DMS114 treated with DMSO at 0.1 percent for 48 hours (cell line): ENCODE measurements around the gene ASXL1.
A peak's percentile ranks its signal among the peaks of the same experiment; 100 is the strongest.
"Not testable (repeated sequence)": the region's sequence is repeated elsewhere in the genome, so short reads cannot be mapped to it uniquely, and the experiment has no call there.

Source experiments
- DNase-seq: peaks from one replicate; lab custom pipeline; 2025; ENCODE audit not compliant: unreplicated experiment; lab: John Stamatoyannopoulos, UW

ASXL1 gene

DNA sequence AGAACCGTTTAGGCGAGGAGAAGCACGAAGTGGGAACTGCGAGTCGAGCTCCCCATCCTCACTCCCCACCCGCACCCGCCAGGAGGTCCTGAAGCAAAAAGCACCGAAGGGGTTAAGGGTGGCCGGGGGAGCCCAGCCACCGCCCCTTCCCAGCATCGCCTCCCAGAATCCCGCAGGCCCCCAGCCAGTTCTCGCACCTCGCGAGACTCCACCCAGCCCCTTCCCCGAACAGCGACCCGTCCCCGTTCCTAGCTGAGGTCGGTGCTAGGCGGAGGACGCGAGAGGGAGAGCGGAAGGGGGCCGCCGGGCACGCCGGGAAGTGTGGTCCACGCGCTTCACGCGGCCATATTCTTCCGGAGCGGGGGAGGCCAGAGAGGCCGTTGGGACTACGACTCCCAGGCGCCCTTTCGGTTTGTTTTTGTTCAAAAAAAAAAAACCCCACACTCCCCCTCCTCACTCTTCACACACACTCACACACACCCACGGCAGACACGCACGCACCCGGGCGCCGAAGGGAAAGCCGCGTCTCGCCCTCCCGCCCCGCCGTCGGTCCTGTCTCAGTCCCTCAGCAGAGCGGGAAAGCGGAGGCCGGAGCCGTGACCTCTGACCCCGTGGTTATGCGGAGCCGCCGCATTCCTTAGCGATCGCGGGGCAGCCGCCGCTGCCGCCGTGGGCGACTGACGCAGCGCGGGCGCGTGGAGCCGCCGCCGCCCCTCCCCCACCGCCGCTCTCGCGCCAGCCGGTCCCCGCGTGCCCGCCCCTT, at the start of gene ASXL1:
TSS of gene ASXL1 (plus strand) at position 463 of the 763 bp plus-strand sequence. CDS start 445 bp downstream, outside the sequence.
- DNase-seq = peak; percentile 93

DNA sequence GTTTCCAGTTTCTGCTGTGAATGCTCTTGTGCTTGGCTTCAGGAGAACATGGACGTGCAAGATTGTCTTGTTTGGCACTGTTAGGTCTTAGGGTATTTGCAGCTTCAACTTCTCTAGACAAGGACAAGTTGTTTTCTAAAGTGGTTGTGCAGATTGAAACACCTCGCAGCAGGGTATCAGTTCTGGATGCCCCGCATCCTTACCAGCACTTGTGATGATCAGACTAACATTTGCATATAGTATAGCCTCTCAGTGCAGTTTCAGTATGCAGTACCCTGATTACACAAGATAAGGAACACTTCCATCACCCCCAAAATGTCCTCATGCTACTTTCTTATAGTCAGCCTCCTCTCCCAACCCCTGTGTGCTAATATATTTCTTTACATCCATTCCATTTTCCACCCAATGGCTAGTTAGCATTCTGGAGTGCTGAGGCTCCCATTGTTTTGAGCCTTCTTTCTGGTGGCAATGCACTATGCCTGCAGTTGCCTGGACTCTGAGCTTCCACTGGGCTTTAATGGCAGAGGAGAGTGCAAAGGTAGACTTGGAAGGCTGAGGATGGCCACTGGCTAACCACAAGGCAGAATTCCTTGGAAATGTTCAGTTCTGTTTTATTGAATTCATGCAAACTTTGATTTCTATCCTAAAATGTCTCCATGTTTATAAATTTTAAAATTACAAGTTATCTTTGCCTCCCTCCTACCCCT, 45.3 kb upstream of the ASXL1 start:
- no peak for DNase-seq

DNA sequence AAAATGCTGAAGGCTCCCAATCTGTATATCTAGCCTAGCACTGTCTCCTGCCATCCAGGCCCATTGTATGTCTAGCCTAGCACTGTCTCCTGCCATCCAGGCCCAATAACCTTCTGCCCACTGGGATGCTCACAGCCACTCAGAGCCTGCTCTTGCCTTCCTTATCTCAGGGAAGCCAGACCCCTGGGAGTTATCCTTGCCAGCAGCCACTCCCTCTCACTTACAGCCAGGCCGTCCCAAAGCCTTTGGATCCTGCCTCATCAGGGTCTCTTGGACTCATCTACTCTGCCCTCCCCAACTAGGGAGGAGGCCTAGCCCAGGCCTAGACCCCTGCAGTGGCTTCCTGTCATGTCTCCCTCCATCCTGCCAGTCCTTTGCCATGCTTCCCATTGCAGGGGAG, 43.4 kb upstream of the ASXL1 start:
- no peak for DNase-seq

DNA sequence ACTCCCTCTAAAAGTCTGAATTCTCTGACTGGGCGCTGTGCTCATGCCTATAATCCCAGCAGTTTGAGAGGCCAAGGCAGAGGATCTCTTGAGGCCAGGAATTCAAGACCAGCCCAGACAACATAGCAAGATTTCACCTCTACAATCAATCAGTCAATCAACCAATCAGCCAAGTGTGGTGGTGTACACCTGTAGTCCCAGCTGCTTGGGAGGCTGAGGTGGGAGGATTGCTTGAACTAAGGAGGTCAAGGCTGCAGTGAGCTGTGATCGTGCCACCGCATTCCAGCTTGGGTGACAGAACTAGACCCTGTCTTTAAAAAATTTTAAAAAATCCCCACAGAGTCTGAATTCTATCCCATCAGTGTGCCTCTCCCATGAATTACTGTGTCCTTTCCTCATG, 42.7 kb upstream of the ASXL1 start:
- no peak for DNase-seq

DNA sequence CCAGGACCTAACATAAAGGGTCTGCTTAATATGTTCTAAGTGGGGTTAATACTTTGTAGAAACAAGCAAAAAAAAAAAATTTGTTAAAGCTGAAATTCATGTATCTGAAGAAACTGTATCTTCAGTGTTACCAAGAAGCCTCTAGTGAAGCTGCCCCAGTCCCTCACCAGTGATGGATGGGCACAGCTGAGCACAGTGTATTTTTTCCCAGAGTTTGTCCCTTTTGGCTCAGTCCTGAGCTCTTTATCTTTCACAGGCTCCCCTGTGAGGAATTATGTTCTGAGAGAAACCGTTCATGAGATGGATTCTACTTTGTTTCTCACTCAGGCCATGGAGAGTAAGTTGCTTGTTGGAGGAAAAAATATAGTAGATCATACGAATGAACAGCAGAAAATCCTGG, 42.2 kb upstream of the ASXL1 start:
- no peak for DNase-seq

DNA sequence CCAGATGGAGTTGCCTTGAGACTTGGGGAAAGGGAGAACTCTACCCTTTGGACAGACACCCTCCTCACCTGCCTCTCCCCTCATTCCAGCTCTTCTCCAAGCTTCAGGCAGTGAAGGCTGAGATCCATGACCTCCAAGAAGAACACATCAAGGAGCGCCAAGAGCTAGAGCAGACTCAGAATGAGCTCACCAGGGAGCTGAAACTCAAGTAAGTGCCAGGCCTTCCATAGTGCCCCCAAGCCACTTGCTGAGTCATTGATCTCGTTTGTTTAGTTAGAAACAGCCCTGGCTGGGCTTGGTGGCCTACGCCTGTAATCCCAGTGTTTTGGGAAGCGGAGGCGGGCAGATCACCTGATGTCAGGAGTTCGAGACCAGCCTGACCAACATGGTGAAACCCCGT, 41.5 kb upstream of the ASXL1 start:
- no peak for DNase-seq

DNA sequence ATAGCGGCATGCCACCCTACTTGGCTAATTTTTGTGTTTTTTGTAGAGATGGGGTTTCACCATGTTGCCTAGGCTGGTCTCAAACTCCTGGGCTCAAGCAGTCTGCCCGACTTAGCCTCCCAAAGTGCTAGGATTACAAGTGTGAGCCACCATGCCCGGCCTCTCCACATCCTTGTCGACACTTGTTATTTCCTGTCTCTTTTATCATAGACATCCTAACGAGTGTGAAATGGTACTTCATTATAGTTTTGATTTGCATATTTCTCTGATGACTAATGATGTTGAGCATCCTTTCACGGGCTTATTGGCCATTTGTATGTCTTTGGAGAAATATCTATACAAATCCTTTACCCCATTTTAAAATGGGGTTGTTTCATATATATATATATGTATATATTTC, 39.0 kb upstream of the ASXL1 start:
- no peak for DNase-seq

DNA sequence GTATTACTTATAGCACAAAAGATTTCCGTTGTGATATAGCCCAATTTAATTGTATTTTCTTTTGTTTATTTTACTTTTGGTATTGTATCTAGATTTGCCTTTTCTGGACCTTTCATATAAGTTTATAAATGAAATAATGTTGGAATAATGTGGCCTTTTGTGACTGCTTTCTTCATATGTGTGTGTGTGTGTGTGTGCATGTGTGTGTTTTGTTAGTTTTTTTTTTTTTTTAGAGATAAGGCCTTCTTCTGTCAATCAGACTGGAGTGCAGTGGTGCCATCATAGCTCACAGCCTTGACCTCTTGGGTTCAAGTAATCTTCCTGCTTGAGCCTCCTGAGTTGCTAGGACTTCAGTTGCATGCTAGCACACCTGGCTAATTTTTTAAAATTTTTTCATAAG, 37.8 kb upstream of the ASXL1 start:
- no peak for DNase-seq

DNA sequence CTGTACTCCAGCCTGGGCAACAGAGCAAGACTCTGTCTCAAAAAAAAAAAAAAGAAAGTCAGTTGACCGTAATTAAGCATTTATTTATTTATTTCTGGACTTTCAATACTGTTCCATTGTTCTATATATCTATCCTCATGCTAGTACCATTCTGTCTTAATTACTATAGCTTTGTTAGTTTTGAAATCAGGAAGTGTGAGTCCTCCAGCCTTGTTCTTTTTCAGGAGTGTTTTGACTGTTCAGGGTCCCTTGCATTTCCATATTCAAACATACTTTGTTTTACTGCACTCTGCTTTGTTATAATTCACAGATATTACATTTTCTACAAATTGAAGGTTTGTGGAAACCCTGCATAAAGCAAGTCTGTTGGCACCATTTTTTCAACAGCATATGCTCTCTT, 36.7 kb upstream of the ASXL1 start:
- DNase-seq = no peak

DNA sequence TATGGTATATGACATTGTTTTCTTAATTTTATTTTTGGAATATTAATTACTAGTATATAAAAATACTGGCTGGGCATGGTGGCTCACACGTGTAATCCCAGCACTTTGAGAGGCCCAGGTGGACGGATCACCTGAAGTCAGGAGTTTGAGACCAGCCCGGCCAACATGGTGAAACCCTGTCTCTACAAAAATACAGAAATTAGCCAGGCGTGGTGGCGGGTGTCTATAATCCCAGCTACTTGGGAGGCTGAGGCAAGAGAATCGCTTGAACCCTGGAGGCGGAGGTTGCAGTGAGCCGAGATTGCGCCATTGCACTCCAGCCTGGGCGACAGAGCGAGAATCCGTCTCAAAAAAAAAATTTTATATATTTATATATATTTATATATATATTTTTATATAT, 35.9 kb upstream of the ASXL1 start:
- not testable (repeated sequence) for DNase-seq

DNA sequence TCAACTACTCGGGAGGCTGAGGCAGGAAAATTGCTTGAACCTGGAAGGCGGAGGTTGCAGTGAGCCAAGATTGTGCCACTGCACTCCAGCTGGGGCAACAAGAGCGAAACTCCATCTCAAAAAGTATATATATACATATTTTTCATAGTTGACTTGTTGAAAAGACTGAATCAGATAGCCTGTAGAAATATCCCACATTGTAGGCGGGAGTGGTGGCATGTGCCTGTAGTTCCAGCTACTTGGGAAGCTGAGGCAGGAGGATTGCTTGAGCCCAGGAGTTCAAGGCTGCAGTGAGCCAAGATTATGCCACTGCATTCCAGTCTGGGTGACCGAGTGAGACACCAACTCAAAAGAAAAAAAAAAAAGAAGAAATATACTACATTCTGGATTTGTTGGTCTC, 34.4 kb upstream of the ASXL1 start:
- not testable (repeated sequence) for DNase-seq

DNA sequence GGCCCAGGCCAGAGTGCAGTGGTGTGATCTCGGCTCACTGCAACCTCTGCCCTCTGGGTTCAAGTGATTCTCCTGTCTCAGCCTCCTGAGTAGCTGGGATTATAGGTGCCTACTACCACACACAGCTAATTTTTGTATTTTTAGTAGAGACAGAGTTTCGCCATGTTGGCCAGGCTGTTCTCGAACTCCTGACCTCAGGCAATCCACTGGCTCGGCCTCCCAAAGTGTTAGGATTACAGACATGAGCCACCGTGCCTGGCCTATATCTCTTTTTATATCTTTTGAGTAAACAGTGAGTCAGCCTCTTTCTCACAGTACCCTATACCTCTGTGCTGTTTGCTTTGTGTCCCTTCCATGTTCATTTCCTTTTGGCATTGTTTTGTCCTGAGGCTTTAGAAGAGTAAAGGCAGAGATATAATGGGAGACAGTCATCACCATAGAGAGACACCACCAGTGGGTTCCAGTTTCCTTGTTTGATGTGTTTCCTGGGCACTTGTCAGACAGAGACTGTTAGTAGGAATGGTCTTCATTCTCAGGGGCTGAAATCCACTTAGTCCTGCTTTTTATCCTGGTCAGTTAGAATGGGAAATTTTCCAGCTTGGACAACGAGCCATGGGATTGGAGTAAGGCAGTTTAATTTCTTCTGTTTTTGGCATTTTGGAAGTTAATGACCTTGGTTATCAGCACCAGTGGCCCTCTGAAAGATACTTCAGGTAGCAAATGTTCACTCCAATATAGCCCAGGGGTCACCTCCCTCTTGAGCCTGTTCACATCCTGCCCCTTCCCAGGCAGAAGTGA, 32.2 kb upstream of the ASXL1 start:
- DNase-seq = no peak

DNA sequence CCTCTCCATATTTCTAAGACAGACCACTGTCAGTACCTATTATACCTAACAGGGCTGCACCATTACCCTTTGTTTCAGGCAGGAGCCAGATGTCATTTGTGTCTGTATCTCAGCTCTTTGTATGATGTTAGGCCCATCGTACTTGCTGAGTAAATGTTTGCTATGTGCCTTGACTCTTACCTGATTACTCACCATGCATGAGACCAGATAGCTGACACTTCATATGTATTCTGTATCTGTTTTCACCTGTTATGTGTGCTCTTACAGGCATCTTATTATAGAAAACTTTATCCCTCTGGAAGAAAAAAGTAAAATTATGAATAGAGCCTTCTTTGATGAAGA, 31.7 kb upstream of the ASXL1 start:
- DNase-seq = no peak

DNA sequence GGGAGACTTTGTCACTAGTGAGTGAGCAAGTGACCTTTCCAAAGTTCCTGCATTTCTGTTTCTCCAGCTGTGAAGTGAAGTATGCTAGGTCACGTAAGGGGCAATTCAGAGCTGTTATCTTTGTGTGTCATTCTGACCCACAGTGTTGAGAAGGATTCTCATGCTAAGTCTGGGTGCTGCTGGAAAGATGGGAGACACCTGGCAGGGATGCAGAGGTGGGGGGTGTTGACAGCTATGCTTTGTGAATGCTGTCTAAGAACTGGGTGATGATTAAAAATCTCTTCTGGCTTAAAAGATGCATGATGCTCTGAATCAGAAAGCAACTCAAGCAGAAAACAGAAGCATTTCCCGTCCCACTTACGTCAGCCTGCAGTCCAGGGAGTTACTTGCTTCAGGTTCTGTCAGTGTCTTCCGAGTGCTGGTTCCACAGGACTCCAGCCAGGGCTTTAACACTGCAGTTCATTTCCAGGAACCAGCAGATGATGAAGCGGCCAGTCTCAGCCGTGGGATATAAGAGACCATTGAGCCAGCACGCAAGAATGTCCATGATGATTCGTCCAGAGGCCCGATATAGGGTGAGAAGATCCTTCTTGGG, 30.9 kb upstream of the ASXL1 start:
- DNase-seq = no peak

DNA sequence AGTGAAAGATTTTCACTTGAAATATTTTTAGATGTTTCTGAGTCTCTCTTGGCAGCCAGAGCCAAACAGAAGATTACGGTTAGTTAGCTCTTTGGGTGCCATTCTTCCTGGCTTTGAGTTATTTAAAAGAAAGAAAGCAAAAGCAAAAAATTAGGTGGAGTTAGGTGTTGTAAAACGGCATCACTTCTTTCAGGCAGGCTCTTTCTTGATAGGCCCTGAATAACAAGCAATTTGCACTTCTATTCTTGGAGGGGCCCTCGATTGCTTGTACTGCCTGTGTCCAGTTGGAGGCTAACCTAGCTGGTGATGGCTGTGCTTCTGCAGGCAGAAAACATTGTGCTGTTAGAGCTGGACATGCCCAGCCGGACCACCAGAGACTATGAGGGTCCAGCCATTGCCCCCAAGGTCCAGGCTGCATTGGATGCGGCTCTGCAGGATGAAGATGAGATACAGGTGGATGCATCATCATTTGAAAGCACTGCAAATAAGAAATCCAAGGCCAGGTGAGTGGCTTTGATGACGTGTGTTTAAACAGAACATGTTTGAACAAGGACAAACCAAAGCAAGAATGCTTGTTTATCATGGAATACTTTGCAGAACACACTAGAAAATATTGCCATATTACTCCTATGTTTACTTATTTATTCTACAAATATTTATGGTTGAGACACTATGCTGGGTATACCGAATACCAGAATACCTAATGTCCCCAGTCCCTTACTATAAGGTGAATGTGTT, 28.1 kb upstream of the ASXL1 start:
- DNase-seq = no peak

DNA sequence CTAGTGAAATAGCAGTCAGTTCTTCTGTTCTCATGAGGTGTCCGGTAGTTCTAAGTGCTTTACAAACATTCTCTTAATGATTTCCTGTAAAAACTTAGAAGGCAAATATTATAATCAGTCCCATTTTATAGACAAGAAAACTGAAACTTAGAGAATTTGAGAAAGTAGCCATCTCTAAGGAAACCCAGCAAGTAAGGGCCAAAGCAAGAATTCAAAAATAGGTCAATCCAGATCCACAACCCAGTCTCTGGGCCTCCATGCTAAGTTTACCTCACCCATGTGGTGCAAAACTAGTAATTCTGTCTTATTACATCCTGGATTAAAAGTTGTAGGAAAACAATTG, 27.6 kb upstream of the ASXL1 start:
- no peak for DNase-seq

DNA sequence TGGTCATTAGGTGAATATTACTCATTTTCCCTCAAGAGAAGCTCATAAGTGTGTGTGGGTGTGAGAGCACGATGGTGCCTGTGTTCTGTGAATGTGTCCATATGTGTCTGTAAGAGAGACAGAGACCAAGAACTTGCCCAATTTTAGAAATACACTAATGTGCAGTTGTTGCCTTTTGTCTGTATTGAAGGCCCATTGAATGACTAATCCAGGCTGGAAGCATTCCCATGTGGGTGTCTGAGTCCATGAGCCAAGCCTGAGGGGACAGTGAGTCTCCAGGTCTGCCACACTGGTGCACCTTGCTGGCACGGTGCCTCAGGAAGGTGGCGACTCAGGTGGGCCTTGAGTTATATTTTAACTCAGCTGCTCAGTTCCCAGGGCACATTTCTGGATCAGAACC, 25.5 kb upstream of the ASXL1 start:
- DNase-seq = no peak

DNA sequence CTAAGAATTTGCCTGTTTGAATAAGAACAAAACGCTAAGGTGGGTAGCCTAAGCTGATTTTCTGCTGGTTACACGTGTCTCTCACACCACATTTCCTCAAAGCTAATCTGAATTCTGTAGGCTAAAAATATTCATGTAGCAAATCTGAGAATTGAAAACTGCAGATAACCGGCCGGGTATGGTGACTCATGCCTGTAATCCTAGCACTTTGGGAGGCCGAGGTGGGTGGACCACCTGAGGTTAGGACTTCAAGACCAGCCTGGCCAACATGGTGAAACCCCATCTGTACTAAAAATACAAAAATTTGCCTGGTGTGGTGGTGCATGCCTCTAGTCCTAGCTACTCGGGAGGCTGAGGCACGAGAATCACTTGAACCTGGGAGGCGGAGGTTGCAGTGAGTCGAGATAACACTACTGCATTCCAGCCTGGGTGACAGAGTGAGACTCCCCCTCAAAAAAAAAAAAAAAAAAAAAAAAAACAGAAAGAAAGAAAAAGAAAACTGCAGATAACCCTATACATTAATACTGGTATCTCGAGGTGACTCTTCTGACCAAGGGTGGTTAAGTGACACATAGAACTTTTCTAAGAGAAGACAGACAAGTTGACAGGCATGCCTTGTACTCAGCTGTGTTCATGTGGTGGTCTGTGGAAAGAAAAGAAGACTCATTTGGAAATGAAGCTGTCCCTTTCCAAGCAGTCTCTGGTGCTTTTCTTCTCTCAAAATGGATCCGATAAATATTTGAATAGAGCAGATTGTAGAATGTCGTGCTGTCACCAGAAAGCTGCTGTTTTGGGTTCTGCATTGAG, 24.7 kb upstream of the ASXL1 start:
- no peak for DNase-seq

DNA sequence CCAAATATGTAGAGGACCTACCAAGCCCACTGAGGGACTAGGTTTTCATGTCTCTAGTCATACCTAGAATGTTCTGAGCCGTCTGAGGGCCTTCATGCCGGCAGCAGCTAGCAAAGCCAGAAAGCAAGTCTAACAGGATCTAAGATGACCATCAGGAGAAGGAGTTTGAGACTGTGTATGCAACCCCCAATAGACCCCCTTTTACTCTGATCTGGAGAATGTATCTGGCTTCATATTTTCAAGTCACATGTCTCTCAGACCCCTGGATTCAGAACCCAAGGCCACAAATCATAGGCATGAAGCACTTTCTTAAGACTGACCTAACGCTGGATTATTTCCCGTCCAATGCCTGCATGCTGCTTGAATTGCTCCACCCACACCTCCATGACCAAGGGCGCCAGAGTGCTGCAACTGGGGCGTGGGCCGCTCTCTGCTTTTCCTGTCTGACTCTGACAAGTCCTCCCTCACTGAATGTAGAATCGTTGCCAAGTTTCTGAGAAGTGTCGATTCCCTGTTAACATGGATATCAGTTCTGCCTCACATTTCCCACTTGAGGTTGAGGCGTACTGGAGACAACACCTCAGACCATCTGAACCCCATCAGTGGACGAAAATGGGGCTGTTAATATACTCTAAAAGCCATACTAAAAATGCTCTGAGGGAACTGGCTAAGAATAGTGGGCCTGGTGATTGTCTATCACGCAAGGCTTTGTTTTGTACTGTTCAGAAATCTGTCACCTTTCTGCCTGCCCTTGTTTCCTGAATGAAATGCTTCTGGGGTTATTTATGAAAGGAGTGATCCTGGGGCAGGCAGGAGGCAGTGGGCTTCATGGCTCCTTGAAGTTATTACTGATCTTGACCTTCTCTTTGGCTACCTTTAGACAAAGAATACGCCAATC, 23.9 kb upstream of the ASXL1 start:
- no peak for DNase-seq
